HEK293T (cell line): ENCODE data around the gene EGF.

Experiments used
- ARNT ChIP-seq: fragments of 450-650 bp; IDR thresholded peaks from 2 replicates; pipeline ENCODE4 v1.6.1; 2017; ENCODE audit warnings: mild to moderate bottlenecking
- FOXM1 ChIP-seq: fragments of 450-650 bp; IDR thresholded peaks from 2 replicates; pipeline ENCODE4 v1.6.1; 2017; ENCODE audit warnings: mild to moderate bottlenecking, borderline replicate concordance
- SUZ12 ChIP-seq: fragments of 450-650 bp; IDR thresholded peaks from 2 replicates; pipeline ENCODE4 v1.6.1; 2016; ENCODE audit warnings: mild to moderate bottlenecking
- TARDBP ChIP-seq: fragments of 450-650 bp; IDR thresholded peaks from 2 replicates; pipeline ENCODE4 v1.6.1; 2016

- no peak for TF ChIP-seq ARNT
- TF ChIP-seq TARDBP: no peak
- TF ChIP-seq SUZ12: no peak
- TF ChIP-seq FOXM1: no peak
Measured at GRCh38 chr4:109875106-109875505, 37.6 kb upstream of the EGF start.
